OCI-M1 (cell line): Measurements from ENCODE around the gene ULK1.
"Not testable (repeated sequence)": the region's sequence is repeated elsewhere in the genome, so short reads cannot be mapped to it uniquely, and the experiment has no call there.

Experiments
- DNase-seq: peaks from one replicate; lab custom pipeline; 2025; lab: John Stamatoyannopoulos, UW

The ULK1 gene

DNA sequence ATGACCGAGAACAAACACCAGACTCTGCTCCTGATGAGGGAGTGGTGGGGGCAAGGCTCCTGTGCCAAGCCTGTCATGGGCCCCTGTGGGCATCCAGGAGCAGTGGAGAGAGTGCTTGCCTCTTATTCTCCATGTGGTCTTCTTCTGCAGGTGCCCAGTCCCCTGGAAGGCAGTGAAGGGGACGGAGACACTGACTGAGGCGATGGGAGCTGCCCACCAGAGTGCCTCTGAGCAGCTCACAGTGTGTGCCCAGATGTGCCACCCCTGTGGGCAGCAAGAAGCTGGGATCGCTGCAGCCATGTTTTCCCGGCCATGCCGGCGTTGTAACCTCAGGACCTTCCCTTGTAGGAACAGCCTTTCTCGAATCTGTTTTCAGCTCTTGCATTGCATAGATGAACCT, 49.0 kb downstream of the ULK1 start:
- DNase-seq, result no peak

DNA sequence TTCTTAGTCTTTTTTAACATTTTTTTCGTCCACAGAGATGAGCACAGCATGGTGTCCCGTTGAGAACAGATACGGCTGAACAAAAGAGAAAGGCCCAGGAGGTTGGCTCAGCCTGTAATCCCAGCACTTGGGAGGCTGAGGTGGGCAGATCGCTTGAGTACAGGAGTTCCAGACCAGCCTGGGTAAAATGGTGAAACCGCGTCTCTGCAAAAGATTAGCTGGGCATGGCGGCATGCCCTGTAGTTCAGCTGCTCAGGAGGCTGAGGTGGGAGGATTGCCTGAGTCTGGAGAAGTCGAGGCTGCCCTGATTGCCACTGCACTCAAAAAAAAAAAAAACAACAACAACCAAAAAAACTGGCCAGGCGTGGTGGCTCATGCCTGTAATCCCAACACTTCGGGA, 49.5 kb downstream of the ULK1 start:
- no peak for DNase-seq

DNA sequence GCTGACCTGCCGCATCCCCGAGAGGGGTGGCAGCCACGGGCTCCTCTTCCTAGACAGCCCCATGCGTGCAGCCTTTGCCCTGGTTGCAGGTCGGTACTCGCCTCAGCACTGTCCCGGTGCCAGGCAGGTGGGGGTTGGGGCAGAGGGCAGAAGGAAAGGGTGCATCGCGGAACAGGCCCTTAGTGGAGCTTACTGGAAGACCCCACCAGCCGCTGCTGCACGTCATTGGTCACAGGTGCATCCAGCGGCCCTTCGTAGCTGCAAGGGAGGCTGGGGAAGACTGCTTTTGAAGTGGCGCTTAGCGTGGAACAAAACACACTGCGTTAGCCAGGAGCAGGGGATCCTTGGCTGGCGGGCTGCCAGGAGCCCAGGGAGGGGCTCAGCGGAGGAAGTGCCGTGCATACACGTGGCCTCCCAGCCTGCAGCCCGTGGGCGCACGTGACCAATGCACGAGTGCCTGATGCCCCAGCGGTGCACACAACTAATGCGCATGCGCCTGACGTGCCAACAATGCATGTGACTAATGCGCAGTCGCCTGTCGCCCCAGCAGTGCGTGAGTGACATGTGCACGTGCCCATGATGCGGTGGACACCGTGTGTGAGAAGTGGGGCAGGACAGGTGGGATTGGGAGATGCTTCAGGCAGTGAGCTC, 50.3 kb downstream of the ULK1 start:
- no peak for DNase-seq

DNA sequence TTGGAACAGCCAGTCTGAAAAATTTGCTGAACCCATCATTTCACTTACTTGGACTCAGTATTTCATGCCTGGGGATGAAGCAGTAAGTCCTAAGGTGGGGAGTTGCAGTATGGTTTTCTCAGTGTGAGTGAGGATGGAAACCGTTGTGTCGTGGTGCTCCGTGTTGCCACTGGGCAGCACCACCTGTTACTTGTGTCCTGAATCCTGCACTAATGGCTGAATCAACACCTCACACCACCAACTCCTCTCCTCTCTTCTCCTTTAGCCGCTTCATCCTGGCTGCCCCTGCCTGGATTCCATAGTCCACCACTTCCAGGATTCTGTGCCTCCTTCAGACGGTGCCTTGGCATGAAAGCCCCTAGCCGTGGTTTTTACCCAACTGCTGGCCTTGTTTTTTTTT, 52.3 kb downstream of the ULK1 start:
- DNase-seq, result no peak

DNA sequence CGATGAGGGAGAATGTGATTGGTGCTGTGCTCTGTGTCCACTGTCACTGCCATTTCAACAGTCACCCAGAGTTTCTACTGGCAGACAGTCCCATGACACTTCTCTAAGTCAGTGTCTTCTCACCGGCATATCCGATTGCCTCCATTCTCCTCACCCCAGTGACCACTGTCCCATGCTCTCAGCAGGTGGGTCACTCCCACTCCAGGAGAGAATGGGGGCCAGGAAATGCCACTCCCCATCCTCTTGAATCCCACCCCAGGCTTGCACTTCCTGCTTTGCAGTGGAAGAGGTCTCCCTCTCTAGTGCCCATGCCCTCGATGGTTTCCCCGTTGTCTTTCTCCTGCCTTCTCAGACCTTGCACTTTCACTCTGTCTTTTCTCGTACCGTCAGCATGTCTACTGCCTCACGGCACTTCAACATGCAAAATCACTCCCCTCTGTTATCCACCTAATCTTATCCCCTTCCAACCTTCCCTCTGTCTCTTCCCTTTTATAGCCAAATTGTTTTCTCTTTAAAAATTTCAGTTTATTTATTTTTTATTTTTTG, 53.1 kb downstream of the ULK1 start:
- peak; percentile 62 for DNase-seq

DNA sequence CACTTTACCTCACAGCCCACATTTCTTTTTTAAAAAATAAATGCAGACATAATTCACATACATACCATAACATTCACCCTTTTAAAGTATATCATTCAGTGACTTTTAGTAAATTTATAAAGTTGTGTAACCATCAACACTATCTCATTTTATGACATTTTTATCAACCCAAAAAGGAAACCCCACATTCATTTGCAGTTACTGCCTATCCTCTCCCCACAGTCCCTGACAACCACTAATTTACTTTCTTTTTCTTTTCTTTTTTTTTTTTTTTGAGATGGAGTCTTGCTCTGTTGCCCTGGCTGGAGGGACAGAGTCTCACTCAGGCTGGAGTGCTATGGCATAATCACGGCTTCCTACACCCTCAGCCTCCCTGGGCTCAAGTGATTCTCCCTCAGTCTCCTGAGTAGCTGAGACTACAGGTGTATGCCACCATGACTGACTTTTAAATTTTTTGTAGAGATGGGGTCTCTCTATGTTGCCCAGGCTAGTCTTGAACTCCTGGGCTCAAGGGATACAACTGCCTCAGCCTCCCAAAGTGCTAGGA, 53.8 kb downstream of the ULK1 start:
- DNase-seq, result peak; percentile 53

DNA sequence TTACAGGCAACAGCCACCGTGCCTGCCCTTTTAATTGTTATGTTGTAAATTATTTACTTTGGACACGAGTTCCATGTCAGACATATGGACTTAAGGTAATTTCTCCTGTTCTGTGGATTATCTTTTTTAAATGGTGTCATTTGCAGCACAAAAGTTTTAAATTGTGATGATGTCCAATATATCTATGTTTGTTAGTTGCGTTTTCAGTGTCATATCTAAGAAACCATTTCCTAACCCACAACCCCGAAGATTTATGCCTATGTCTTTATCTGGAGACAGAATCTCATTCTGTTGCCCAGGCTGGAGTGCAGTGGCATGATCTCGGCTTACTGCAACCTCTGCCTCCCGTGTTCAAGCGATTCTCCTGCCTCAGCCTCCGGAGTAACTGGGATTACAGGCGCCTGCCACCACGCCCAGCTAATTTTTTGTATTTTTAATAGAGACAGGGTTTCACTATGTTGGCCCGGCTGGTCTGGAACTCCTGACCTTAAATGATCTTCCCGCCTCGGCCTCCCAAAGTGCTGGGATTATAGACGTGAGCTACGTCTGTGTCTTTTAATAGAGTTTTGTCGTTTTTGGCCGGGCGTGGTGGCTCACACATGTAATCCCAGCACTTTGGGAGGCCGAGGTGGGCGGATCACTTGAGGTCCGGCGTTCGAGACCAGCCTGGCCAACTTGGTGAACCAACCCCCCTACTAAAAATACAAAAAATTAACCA, 54.5 kb downstream of the ULK1 start:
- DNase-seq, result peak; percentile 80

DNA sequence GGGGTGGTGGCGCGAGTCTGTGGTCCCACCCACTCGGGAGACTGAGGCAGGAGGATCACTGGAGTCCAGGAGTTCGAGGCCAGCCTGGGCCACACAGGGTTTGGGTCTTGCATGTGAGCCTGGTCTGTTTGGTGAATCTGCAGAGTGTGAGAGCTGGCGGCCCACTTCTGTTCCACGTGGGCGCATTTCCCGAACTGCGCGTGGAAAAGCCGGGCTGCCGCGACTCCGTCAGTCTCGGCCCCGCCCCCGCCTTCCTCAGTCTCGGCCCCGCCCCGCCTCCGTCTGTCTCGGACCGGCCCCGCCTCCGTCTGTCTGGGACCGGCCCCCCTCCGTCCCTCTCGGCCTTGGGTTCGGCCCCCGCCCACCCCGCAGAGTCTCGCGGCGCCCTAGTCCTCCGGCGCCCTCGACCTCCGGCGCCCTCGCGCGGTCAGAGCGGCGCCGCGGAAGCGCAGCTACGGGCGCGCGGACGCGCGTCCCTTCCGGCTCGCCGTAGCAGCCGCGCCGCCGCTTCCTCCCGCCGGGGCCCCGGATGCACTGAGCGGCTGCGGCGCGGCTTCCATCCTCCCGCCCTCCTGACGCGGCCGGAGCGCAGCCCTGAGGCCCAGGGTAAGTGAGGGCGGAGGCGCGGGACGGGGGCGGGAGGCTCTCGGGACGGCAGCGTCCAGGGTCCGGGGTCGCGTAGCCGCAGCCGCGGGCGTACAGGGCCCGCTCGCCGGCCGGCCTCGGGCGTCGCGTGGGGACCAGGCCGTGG, 55.2 kb downstream of the ULK1 start, which contains the start of gene EP400:
Gene EP400 (plus strand): TSS at position 512 of the 751 bp plus-strand sequence. CDS start 10,678 bp downstream, outside the sequence.
- DNase-seq, result peak; percentile 97

DNA sequence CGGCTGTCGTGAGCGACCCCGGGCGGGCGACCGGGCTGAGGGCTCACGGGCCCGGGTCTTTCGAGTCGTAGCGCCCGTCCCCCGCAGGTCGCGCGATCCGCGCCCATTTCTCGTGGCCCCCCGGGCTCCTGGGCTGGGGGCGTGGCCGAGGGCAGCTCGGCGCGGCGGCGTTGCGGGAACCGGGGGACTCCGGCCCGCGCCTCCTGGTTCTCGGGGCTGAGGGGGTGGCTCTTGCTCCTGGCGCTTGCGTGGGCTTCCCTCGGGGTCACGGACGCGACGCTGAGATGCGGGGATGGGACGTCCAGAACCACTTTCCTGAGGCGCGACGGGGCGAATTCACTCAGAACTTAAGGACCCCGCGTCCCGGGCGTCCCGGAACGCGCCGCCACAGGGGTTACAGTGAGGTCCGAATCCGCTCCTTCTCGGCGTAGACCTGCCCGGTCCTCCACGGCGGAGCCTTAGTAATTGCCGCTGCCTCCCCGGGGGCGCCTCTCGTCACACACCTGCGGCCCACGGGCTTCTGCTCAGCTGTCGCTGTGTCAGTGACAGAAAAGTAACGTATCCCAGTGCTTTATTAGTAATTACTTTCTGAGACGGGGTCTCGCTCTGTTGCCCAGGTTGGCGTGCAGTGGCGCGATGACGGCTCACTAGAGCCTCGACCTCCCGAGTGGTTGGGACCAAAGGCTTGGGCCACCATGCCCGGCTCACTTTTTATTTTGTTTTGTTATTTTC, 55.9 kb downstream of the ULK1 start:
- peak; percentile 60 for DNase-seq

DNA sequence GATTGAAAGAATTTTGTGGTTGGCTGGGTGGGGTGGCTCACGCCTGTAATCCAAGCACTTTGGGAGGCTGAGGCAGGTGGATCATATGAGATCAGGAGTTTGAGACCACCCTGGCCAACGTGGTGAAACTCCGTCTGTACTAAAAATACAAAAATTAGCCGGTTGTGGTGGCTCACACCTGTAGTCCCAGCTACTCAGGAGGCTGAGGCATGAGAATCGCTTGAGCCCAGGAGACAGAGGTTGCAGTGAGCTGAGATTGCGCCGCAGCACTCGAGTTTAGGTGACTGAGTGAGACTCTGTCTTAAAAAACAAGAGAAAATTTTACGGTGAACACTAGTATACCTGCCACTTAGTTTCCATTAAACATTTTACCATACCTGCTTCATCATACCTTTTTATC, 59.4 kb downstream of the ULK1 start:
- not testable (repeated sequence) for DNase-seq

DNA sequence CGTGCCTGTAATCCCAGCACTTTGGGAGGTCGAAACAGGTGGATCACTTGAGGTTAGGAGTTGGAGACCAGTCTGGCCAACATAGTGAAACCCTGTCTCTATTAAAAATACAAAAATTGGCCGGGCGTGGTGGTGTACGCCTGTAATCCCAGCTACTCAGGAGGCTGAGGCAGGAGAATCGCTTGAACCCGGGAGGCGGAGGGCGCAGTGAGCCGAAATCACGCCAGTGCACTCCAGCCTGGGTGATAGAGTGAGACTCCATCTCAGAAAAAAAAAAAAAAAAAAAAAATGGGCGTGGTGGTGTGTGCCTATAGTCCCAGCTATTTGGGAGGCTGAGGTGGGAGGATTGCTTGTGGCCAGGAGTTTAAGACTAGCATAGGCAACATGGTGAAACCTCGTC, 60.0 kb downstream of the ULK1 start:
- not testable (repeated sequence) for DNase-seq

DNA sequence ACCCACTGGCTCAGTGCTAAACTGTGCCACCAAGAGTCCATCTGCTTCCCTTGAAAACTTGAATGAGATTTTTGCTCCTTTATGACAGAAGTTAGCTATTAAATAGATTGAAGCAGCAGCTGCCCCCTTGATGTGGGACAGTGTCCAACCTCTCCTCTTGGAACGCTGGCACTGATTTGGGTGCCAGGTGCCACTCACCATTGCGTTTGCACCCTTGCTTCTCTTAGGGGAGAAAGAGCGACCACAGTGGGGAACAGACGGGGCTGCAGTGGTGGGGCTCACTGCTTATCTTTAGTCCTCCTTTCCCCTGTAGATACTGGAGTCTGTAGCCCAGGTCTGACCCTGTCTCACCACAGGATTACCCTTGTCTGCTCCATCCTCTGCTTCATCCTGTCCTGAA, 64.7 kb downstream of the ULK1 start:
- DNase-seq, result no peak

DNA sequence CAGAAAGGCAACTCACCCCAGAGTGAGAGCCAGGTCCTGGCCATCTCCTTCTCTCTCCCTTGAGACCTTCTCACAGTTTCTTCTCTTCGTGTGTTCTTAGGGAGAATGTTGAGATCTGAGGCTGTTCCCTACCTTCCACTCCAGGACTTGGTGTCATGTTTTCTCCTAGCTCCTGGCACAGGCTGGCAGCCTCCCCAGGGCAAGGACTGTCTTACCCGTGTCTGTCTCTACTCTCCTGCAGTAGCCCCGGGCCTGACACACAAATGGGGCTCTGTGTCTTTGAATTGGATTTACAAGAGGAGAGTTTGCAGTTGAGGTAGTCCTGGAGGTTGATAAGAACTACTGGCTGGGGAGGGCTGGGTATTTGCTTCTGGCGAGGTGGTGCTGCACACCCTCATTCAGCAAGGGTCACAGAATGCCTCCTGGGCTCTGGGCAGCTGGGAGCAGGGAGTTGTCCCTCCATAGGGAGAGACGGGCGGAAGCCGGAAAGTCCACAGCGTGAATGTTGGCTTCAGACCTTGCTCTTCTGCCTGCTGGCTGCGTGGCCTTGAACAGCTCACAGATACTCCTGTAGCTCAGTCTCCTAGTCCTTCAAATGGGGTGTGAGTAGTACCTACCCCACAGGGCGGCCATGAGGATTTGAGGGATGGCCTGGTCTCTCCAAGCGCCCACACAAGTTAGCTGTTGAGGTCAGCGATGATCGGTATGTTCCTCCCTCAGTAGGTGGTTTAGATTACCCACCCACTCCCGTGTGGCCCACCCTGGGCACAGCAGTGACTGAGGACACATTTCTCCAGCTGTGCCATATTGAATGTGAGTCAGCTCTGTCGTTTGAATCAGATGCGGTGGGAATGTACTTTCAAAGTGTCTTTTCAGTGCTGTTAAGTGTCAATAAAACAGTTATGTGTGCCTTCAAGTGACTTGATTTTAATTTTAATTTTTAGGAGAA, 65.5 kb downstream of the ULK1 start:
- DNase-seq, result no peak

DNA sequence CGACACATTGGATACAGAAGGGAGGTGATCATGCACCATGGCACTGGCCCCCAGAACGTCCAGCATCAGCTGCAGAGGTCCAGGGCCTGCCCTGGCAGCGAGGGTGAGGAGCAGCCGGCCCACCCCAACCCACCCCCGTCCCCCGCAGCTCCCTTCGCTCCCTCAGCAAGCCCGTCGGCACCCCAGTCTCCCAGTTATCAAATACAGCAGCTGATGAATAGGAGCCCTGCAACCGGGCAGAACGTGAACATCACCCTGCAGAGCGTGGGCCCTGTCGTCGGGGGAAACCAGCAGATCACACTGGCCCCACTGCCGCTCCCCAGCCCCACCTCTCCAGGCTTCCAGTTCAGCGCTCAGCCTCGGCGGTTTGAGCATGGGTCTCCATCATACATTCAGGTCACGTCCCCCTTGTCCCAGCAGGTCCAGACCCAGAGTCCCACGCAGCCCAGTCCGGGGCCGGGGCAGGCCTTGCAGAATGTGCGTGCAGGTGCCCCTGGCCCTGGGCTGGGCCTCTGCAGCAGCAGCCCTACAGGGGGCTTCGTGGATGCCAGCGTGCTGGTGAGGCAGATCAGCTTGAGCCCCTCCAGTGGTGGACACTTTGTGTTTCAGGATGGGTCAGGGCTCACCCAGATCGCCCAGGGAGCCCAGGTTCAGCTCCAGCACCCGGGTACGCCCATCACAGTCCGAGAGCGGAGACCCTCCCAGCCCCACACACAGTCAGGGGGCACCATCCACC, 66.3 kb downstream of the ULK1 start:
- not testable (repeated sequence) for DNase-seq

DNA sequence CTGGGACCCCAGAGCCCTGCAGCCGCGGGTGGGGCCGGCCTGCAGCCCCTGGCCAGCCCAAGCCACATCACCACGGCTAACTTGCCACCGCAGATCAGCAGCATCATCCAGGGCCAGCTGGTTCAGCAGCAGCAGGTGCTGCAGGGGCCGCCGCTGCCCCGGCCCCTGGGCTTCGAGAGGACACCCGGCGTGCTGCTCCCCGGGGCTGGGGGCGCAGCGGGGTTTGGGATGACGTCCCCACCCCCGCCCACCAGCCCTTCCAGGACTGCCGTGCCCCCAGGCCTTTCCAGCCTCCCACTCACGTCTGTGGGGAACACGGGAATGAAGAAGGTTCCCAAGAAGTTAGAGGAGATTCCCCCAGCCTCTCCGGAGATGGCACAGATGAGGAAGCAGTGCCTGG, 66.9 kb downstream of the ULK1 start:
- not testable (repeated sequence) for DNase-seq

DNA sequence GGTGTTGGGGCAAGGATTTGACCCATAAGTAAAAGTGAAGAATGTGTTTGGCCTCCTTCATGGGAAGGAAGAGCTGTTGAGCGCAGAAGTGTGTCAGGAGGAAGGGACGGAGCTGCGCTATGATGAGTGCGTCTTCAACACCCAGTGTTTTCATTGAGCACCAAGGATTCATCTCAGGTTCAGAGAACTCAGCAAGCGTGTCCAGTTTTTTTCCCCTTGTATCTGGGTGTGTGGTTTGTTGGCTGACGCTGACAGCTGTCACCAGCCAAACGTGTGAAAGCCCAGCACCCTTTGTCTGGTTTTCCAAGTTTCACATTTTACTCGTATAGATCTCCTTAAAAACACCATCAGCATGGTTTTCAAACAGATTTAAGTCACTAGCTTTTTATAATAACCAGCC, 67.6 kb downstream of the ULK1 start:
- DNase-seq, result no peak

DNA sequence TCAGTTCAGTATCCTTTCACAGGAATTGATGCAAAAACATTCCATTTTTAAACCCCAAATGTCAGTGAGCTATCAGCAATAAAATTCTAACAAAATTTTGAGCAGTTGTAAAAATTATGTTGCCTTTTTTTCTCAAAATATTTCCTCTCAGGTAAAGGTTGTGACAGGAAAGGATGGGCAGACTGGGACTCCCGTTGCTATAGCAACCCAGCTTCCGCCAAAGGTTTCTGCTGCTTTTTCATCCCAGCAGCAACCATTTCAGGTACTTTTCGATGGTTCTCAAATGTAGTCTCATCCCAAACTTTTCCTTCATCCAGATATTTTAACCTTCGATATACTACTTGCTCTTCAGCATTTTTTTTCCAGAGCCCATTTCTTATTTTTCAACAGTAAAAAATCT, 69.0 kb downstream of the ULK1 start:
- no peak for DNase-seq

DNA sequence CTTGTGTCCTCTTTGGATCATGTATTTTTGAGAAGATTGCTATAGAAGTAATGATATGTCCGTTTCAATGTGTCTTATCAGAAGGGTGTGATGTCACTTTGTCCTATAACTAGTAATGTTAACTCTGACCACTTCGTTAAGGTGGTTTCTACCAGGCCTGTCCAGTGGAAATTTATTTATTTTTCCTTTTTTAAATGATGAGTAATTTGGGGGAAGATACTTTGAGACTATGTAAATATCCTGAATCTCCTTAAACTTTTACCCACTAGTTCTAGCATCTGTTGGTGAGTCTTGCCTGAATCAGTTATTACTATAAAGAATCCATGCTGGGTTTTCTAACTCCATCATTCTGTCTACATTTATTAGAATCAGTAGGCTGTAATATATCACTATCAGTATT, 70.7 kb downstream of the ULK1 start:
- no peak for DNase-seq

DNA sequence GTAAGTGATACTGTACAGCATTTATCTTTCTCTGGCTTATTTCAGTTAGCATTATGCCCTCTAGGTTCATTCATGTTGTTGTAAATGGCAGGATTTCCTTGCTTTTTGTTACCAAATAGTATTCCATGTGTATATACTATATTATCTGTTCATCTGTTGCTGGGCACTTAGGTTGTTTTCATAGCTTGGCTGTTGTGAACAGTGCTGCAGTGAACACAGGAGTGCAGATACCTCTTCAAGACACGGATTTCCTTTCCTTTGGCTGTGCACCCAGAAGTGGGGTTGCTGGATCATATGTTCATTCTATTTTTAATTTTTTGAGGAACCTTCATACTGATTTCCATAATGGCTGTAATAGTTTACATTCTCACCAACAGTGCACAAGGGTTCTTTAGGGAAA, 76.8 kb downstream of the ULK1 start:
- no peak for DNase-seq
